SH-SY5Y (cell line): ENCODE results near the gene ARFIP2.

Experiments
- GATA2 ChIP-seq: IDR thresholded peaks from 2 replicates; pipeline ENCODE4 v1.6.1; 2011; ENCODE audit warnings: mild to moderate bottlenecking, low read depth, low read length
- GATA3 ChIP-seq: IDR thresholded peaks from 2 replicates; pipeline ENCODE4 v1.6.1; 2011; ENCODE audit warnings: low read depth, mild to moderate bottlenecking, low read length, moderate library complexity

DNA sequence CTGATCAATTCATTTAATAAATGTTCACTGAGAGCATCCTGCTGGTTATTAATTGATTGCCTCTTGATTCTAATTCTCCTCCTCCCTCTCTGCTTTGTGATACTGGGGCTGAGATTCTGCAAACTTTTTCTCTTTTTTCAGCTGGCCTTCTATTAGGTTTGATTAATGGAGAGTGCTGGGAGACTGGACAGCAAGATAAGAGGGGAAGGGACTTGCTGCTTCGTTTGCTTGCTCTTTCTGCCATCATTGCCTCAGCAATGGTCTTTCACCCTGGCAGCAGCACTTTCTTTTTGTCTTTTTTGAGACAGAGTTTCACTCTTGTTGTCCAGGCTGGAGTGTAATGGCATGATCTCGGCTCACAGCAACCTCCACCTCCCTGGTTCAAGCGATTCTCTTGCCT lies 23.0 kb upstream of the ARFIP2 start:
- TF ChIP-seq GATA2 (no peak), GATA3 (no peak)
